HG03064 (cell line): ENCODE measurements around the gene TNS1.
"Not testable (repeated sequence)": the region's sequence is repeated elsewhere in the genome, so short reads cannot be mapped to it uniquely, and the experiment has no call there.

ENCODE experiments used
- ATAC-seq: cut with Tn5 transposase; IDR thresholded peaks from one replicate; pipeline ENCODE4 v1.9.1; 2021; ENCODE audit warnings: low read depth; ENCODE audit not compliant: unreplicated experiment

Gene TNS1

DNA sequence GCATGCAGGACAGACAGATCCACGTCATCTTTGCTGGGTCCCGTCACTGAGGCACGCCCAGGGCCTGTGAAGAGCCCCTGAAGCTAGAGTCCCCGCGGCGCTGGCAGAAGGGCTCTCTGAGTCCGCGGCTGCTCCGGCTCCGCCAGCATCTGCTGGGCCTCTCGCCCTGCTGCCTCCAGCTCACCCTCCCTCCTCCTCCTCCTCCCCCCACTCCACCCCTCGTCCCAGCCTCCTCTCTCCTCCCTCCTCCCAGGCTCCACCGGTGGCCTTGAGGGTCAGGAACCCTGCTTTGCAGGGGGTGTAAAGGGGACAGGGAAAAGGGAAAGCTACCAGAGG, at the start of gene TNS1:
TSS of gene TNS1 (minus strand) at position 151 of the 336 bp plus-strand sequence. CDS start at position 28, 123 bp downstream.
- ATAC-seq, result no peak

DNA sequence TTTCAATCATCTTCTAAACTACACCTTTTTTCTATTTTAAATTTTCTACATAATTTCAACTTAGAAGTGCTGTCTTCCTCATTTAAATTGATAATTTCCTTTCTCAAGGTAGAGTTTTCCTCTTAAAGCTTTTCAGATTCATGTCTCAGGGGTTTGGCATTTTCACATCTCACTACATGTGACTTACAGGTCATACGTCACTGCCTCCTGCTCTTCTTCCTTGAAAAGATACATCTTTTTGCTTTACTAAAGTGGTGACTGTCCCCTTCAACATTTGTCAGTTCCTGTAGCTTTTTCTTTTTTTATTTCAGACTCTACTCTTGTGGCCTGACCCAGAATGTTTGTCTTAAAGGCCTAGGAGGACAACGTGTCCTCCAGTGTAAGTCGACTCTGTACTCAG, 49.1 kb upstream of the TNS1 start:
- ATAC-seq, result no peak

DNA sequence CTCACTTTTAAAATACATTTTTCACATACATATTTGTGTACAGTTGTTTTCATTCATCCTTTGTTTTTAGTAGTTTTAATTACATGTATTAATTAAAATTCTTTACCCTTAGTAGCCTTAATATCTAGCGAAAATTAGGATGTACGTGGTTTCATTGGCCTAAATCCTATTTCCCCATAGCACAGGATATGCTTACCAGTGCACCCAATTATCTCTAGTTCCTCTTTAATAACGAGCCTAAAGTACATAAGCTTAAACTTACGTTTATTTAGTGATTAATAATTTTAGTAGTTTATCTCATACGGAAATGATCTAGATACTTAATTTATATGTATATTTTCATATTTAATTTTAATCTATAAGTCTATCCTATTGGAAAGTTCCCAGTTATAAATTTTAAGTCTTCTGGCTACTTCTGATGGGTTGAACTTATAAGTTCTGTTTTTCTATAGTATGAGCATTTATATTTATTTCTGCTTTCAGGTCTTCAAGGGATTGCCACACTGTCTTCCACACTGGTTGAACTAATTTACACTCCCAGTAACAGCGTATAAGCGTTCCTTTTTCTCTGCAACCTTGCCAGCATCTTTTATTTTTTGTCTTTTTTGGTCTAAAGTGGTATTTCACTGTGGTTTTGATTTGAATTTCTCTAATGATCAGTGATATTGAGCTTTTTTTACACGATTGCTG, 44.9 kb upstream of the TNS1 start:
- ATAC-seq, result no peak

DNA sequence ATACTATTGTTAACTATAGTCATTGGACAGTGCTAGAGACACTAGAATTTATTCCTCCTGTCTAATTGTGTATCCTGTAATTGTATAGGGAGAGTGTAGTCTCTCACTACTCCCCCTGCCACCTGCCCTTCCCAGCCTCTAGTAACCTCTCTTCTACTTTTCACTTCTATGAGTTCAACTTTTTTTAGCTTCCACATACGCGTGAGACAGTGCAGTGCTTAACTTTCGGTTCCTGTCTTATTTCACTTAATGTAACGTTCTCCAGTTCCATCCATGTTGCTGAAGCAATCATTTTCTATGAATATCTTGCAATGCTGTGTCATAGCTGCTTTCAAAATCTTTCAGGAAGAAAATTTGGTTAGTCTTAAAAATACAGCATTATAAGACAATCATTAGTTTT, 43.4 kb upstream of the TNS1 start:
- ATAC-seq, result peak; percentile 83

DNA sequence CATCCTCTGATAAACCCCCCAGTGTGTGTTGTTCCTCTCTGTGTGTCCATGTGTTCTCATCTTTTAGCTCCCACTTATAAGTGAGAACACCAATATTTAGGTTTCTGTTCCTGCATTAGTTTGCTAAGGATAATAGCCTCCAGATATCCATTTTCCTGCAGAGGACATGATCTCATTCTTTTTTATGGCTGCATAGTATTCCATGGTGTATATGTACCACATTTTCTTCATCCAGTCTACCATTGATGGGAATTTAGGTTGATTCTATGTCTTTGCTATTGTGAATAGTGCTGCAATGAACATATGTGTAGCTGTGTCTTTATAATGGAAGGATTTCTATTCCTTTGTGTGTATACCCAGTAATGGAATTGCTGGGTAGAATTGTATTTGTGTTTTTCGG, 41.8 kb upstream of the TNS1 start:
- not testable (repeated sequence) for ATAC-seq

DNA sequence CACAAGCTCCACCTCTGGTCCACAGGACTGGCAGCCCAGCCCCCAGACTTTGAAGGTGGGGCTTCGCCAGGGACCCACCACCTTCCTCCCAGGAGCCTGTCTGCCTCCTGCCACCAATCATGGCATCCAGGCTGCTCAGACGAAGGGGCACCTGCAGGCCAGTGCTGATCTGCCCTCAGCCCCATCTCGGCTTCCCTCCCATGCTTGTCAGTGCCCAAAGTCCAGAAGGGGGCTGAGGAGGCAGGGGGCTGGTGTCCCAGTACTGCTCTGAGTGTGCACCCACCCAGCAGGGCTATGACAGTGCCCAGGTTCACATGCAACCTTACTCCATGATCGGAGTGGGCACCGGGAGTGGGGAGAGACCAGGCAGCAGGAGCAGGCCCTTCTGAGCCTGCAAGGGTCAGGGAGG, 40.9 kb upstream of the TNS1 start:
- ATAC-seq, result no peak

DNA sequence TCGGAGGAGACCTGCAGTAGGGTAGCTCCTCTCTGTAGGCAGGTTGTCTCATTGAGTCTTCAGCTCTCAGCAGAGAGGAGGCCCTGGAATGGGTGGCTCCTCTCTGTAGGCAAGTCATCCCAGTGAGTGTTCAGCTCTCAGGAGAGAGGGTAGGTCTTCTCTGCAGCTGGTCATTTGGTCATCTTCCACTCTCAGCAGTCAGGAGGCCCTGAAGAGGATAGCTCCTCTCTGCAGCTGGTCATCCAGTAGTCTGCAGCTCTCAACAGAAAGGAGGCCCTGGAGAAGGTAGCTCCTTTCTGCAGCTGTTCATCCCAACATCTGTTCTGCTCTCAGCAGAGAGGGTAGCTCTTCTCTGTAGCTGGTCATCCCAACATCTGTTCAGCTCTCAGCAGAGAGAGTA, 40.3 kb upstream of the TNS1 start:
- no peak for ATAC-seq

DNA sequence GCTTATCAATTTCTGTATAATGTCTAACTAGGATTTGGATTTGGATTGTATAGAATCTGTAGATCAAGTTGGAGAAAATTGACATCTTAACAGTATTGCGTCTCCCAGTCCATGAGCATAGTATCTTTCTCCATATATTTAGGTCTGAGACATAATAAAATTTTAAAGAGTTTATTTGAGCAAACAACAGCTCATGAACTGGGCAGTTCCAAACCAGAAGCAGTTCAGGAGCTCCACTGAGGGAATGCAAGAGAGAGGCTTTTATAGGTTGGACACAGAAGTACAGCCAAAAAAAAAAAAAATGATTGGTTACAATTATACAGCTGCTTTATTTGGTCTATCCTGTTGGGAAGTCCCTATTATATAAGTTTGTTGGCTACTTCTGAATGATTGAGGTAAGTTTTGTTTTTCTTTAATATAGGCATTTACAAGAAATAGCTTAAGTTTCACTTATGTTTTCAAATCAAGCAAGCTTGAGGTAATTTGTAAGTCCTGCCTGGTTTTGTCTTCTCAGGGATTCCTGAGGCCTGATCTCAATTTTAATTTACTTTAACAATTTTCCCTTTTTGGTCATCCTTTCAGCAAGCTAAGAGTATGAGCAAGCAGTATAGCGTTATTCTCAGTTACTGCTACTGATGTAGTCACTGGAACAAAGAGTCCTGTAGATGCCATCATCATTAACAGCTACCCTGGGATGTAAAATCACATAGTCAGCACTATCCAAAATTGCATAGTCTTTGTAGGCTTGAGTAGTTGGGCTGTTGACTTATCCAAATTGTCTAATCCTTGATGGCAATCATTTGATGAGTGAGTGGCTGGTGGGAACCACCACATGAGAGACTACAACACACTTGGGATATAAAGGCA, 38.7 kb upstream of the TNS1 start:
- ATAC-seq, result no peak

DNA sequence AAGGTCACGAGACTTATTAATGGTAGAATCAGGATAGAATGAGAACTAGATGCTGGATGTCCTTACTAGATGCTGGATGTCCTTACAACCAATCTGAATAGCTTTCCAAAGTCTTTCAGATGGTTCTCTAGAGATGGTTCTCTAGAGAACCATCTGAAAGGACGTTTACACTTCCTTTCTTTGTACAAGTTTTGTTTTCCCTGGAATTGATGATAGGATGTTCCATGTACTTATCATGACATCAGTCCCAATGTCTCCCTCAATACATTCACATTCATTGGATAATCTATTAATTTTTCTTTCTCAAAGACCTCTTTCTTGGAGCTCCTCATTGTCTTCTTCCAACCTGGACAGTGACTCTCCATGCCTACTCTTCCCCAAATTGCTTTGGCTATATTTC, 38.1 kb upstream of the TNS1 start:
- ATAC-seq, result no peak

DNA sequence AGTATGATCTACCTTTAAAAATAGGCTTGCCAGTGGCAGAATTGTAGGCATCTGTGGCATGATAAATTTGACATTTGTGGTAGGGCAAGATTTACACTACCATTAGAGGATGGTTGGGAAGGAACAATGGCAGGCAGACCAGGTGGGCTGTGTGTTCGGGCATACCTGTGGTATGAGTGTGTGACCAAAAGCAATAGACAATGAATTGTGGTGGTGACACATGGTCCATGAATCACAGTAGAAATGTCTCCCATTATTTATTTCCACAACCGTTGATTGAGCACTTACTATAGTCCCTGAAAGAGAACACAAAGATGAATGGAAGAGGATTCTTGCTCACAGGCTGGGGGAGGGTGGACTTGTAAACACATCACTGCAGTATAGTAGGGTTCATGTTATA, 36.4 kb upstream of the TNS1 start:
- no peak for ATAC-seq

DNA sequence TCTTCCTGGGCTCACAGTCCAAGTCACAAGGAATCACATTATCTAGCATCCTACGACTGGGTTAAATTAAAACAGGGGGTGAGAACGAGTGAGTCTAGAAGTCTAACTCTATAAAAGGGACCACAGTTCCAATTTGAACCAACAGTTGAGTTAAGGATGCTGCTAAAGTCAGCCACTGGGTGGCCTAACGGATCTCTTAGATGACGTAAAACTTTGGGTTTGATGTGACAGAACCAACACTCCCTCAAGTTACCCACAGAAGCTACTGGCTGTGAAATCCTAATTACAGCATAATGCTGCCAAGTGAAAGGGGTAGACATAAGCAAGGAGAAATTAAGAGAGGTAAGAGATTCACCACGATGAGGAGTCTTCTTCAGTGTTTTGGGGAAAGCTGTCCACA, 33.6 kb upstream of the TNS1 start:
- ATAC-seq, result no peak

DNA sequence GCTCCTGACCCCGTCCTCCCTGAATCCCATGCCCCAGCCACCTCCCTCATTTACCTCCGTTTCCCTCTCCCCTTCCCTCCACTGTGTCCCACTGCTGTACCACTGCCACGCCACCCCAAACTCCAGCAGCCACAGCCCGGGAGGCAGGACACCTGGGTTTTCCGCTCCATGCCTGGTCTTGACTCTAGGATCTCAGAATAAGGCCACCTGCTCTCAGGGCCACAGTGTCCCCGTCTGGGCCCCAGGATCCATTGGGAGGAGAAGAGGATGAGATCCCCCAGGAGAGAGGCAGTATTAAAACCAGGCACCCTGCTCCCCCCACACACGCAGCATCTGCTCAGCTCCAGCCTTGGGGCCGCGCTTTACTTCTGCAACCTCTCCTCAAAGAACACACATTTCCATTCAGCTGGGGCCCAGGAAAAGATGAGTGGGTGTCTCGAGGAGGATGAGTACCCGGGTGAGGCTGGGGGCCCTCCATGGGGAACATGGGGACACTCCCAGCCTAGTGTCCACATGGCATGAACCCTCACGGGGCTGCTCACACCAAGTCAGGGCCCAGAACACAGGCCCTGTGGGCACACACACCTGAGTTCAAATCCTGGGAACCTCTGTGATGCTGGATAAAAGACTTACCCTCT, 32.8 kb upstream of the TNS1 start:
- no peak for ATAC-seq

DNA sequence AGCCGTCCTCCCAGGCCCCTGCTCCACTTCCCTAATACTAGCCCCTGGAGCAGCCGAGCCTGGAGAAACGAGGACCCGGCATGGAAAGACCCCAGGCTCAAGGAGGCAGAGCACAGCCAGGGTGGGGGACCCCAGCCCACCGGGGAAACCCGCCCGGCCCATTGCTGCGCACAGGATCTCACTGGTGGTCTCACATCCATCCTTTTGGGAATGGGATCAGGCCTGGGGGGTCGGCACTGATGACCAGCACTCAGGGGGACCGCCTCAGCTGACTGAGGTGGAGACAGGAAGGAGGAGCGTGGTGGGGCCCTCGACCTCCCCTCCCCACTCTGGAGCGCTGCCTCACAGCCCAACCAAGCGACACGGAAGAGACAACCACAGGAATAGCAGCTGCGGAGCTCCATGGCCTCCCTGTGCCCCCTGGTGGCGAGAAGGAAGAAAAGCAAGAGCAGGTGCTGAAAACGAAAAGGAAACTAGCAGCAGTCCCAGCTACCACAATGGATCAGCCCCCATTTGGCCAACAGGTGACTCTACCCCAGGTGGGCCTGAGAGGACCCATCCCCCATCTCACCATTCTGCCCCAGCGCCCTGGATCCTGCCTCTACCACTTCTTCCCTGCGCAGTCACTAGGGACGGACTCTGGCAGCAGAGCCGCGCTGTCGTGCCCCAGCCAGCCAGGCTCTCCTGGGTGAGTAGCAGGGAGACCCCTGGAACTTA, 31.9 kb upstream of the TNS1 start:
- ATAC-seq, result peak; percentile 72

DNA sequence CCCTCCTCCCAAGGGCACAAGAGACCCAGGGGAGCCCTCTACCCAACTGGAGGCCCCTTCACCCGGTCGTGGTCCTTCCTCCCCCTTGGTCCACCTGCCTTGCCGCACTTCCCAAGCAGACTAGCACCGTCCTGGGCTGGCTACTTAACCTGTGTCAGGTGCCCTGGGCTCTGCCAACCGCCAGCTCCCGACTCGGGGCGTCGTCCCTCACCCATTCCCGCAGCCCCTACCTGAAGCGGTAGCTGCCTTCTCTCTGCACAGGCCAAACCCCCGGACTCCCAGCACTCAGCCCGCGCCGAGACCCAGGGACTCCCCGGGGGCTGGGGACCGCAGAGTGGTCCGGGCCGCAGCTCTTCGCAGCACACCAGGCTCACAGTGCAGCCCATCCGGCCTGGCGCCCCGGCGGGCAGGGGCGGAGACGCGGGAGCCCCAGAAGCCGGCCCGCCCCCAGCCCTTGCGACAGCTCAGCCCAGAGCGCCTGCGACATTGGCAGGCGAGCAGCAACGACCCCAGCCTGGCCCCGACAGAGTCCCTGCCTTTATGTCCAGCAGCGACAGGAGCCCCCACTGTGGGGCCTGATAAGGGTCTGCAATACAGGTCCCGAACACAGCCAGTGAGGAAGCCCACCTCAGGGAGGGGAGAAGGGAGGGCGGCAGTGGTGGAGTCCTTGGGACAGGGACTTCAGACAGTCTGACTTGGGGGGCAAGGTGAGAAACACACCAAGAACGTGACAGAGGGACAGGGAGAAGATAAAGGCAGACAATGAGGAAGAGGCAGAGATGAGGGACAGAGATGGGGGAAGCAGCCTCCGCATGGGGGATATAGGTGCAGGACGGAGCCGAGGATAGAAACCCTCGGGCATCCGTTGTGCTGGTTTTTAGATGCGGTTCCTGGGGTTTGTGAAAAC, 31.0 kb upstream of the TNS1 start:
- no peak for ATAC-seq

DNA sequence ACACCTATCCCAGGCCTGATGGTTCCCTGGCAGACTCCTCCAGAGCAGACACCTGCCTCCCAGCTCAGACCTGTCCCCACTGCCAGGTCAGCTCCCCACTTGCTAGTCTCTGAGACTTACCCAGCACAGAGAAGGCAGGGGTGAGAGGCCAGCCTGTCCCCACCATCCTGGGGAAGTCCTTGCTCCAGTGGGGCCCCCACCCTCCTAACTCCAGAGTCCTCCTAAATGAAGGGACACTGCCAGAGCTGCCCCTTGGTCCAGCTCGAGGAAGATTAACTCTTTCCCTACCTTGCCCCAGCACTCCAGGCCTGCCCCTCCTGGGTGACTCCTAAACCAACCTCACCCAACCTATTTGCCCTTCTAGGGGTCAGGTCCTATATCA, 30.4 kb upstream of the TNS1 start:
- no peak for ATAC-seq

DNA sequence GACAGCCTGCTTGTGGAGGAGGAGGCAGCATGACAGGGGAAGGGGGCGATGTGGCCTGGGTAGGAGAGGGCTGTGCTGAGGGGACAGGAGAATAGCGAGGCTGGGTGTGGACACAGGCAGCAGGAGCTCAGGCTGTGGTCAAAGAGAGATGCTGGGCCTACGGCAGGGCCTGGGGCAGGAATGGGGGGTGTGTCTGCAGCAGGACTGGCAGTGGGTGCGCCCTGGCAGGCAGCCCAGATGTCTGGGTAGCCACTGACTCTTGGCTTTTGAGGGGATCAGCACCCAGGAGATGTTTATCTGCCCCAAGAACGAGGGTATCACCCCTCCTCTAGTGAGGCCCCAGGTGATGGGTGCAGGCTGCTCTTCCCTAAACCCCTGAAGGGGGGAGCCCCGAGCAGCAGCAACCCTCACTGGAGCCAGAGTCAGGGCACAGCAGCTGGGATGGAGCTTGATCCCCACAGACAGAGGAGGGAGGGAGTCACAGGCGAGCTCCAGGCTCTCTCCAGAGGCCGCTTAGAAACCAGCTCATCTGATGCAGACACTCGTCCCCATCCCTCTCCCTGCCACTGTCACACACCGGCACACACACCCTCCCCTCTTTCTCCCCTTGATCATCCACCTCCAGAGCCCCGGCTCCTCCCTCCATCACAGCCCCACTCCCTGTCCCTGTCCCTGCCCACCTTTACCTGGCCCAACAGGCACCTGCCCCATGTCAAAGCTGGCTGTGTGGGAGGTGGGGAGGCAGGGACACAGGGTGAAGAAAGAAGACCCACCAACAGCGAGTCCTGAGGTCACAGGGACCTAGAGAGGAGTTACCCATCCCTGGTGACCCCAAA, 29.8 kb upstream of the TNS1 start:
- no peak for ATAC-seq

DNA sequence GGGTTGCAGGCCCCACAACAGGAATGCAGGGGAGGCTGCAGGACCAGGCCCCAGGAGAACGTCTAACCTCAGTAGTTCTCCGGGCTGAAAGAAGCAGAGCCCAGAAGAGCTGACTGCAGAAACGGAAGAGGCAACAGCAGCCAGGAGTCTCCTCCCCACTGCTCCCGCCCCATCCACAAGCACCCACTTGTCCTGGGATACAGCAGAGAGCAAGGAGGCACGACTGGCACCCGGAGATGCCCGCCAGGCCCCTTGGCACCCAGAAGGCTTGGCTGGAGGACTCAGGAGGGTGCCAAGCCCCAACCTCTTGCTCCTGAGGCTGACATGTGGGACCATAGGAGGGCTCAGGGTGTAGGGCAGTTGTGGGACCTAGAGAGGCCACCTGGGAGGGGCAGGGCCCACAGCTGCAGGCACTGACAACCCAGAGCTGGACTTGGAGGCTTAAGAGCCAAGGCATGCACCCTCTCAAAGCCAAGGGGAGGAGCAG, 29.0 kb upstream of the TNS1 start:
- ATAC-seq, result no peak

DNA sequence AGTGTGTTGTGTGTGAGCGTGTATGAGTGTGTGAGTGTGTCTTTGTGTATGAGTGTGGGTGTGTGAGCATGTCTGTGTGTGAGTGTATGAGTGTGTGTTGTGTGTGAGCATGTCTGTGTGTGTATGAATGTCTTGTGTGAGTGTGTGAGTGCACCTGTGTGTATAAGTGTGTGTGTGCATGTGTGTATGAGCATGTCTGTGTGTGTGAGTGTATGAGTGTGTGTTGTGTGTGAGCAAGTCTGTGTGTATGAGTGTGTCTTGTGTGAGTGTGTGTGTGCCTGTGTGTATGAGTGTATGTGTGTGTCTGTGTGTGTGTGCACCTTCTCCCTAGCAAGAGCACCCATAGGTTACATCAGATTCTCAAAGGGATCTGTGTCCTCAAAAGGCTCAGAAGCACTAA, 28.5 kb upstream of the TNS1 start:
- ATAC-seq, result no peak
